SU-DHL-6 (cell line): ENCODE data around the gene XPO6.

Experiments used
- EZH2phosphoT487 ChIP-seq: fragments of 200-600 bp; sonication (generic), shearing (Covaris generic); conservative IDR thresholded peaks from 2 replicates; pipeline ENCODE4 v1.6.1; 2018; ENCODE audit warnings: mild to moderate bottlenecking, antibody characterized with exemption, low read length, moderate library complexity, mixed read lengths
- TF ChIP-seq, protein P1 (sequence below): fragments of 200-600 bp; sonication (generic); IDR thresholded peaks from one replicate; pipeline ENCODE4 v1.5.1; 2017; ENCODE audit warnings: antibody characterized with exemption, mild to moderate bottlenecking, low read length, moderate library complexity; ENCODE audit not compliant: insufficient read depth, poor library complexity, severe bottlenecking

DNA sequence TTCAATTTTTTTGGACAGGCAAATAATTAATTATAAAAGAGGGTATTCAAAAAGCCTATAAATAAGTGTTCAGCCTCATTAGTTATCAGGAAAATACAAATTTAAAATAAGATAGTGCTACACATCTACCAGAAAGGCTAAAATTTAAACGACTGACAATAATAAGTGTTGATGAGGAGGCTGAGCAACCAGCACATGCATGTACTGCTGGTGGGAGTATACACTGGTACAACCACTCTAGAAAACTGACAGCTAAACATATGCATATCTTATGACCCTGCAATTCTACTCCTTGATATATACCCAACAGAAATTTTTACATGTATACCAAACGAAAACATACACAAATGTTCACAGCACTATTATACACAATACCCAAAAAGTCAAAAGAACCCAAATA, 27.1 kb downstream of the XPO6 start:
- TF ChIP-seq, protein P1, sequence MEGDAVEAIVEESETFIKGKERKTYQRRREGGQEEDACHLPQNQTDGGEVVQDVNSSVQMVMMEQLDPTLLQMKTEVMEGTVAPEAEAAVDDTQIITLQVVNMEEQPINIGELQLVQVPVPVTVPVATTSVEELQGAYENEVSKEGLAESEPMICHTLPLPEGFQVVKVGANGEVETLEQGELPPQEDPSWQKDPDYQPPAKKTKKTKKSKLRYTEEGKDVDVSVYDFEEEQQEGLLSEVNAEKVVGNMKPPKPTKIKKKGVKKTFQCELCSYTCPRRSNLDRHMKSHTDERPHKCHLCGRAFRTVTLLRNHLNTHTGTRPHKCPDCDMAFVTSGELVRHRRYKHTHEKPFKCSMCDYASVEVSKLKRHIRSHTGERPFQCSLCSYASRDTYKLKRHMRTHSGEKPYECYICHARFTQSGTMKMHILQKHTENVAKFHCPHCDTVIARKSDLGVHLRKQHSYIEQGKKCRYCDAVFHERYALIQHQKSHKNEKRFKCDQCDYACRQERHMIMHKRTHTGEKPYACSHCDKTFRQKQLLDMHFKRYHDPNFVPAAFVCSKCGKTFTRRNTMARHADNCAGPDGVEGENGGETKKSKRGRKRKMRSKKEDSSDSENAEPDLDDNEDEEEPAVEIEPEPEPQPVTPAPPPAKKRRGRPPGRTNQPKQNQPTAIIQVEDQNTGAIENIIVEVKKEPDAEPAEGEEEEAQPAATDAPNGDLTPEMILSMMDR = no peak
- no peak for TF ChIP-seq EZH2phosphoT487
